ENCODE results near the gene STRN4.
"Not testable (repeated sequence)": the region's sequence is repeated elsewhere in the genome, so short reads cannot be mapped to it uniquely, and the experiment has no call there.

Gene STRN4

DNA sequence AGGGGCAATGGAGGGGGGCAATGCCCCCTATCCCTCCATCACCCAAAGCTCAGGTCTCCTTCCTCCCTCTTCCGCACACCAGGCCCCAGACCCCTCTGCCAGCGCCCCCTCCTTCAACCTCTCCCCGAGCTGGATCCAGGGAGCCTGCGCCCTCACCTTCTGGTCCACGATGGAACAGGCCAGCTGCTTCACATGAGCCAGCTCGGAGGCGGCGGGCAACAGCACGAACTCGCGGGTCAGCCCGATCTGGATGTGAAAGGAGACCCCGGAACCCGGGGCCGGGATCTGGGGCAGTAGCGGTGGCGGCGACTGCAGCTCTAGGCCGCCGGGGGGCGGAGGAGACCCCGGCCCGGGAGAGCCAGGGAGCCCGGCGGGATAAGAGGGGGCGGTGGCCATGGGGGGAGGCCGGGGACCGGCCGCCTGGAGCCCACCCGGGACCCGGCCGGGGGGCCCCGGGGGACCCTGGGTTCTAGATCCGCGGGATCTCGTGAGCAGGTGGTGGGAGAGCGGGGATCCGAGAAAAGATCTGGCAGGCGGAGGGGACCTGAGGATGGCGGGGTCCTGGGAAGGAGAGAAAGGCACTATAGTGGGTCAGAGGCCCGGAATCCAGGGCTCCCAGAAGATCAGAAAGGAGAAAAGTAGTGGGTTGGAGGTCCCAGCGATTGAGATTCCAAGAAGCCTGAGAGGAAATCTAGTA, 30.1 kb downstream of the STRN4 start:
- Histone ChIP-seq H3K27me3 (ENCODE audit: insufficient read depth, low read length) (no peaks in the 10 kb centered on the region), H3K36me3 (ENCODE audit: insufficient read depth, low read length) (peaks cover 17% of the 10 kb centered on the region), H3K9ac (ENCODE audit: low read depth, low read length) (peak overlapping the region; percentile 76), H3K27ac (ENCODE audit: low read depth, low read length) (peak overlapping the region; percentile 82; the same call in 1 of the 2 replicates), H3K4me1 (ENCODE audit: insufficient read depth, low read length) (peaks cover 20% of the 10 kb centered on the region), H3K4me3 (ENCODE audit: low read length) (peak overlapping the region; percentile 80), H3K9me3 (ENCODE audit: insufficient read depth, low read depth, low read length) (no peaks in the 10 kb centered on the region)
- 1% methylated on average over 42 of the region's 42 CpGs for WGBS

DNA sequence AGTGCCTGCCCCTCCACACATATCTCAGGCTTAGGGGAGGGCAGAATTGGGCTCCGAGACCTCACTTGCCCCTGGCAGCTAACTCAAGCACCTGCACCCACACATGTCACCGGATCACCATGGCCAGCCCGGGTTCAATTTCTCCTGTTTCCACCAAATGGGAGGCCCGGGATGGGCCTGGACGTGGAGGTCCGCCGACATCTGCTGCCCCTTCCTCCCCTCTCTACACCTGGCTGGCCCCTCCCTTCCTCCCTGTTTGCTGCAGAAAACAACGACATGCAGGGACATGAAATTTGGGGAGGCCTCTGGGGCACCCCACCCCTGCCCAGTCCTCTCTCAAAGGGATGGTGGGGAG, 30.7 kb downstream of the STRN4 start:
- Histone ChIP-seq H3K4me3 (ENCODE audit: low read length) (peak overlapping the region; percentile 80), H3K36me3 (ENCODE audit: insufficient read depth, low read length) (peaks cover 15% of the 10 kb centered on the region), H3K9ac (ENCODE audit: low read depth, low read length) (peak overlapping the region; percentile 76), H3K9me3 (ENCODE audit: insufficient read depth, low read depth, low read length) (no peaks in the 10 kb centered on the region), H3K27ac (ENCODE audit: low read depth, low read length) (no peak overlapping the region), H3K4me1 (ENCODE audit: insufficient read depth, low read length) (peaks cover 24% of the 10 kb centered on the region), H3K27me3 (ENCODE audit: insufficient read depth, low read length) (no peaks in the 10 kb centered on the region)
- 10% methylated on average over 7 of the region's 8 CpGs for WGBS

DNA sequence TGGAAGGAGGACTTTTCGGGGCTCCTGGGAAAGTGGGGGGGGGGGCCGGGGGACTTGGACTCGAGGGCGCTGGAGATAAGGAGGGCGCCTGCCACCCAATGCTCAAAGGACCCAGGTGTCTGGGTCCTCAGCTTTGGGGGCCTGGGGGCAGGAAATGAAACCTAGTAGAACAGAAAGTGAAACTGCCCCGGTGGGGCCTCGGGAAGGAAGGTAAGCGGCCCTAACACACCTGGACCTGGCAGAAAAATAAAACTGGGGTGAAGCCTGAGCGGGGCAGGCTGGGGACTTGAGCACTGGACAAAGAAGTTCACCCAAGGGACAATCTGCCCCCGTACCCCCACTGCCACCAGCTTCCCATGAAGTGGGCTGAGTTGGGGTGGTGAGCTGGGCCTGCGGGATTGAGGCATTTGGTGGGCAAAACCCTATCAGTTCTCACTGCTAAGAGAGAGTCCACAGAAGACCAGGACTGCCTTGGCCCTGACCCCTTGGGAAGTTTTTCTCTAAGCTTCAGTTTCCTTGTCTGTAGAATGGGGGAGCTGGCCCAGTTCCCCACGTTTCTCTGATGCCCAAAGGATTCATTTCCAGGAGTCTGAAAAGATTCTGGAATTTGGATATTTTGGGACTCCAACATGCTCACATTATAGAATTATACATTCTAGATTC, 31.7 kb downstream of the STRN4 start:
- 21% methylated on average over 12 of the region's 12 CpGs for whole genome bisulfite sequencing
- Histone ChIP-seq H3K9ac (ENCODE audit: low read depth, low read length) (peak overlapping the region; percentile 65; the same call in 1 of the 2 replicates), H3K36me3 (ENCODE audit: insufficient read depth, low read length) (peaks cover 11% of the 10 kb centered on the region), H3K9me3 (ENCODE audit: insufficient read depth, low read depth, low read length) (no peaks in the 10 kb centered on the region), H3K27me3 (ENCODE audit: insufficient read depth, low read length) (no peaks in the 10 kb centered on the region), H3K4me3 (ENCODE audit: low read length) (peak overlapping the region; percentile 80), H3K27ac (ENCODE audit: low read depth, low read length) (peak overlapping the region; percentile 83; the same call in 1 of the 2 replicates), H3K4me1 (ENCODE audit: insufficient read depth, low read length) (peaks cover 24% of the 10 kb centered on the region)

DNA sequence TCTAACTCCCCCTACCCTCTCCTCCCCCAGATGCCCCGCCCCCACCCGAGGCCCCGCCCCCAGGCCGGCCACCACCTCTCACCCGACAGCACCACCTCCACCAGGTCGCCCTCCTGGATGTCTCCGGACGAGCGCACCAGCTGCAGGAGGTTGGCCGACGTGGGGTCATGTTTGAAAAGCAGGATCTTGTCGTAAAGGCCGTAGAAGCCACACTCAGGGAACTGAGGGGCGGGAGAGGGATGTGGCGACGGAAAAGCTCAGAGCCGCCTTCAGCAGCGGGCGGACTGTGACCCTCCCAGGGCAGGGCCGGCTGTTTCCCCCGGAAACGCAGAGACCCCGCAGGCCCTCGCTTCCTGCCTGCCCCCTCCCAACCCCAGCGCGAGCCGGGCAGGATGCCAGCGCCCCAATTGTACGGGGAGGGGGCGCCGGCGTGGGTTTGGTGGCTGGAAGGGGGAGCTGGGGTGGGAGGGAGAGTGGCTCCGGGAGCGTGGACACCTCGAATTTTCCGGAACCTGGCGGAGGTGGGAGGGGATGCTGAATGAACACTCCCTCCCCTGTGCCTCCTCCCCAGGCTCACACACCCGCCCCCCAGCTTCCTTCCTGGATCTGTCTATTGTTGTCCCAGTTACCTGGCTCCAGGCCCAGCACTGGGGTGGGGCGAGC, 32.3 kb downstream of the STRN4 start:
- H3K9ac ChIP-seq (ENCODE audit: low read depth, low read length), result peak overlapping the region; percentile 65; the same call in 1 of the 2 replicates
- H3K9me3 ChIP-seq (ENCODE audit: insufficient read depth, low read depth, low read length), result no peaks in the 10 kb centered on the region
- H3K4me1 ChIP-seq (ENCODE audit: insufficient read depth, low read length), result peaks cover 24% of the 10 kb centered on the region
- under 1% methylated on average over 28 of the region's 39 CpGs for WGBS
- H3K27me3 ChIP-seq (ENCODE audit: insufficient read depth, low read length), result no peaks in the 10 kb centered on the region
- peaks cover 18% of the 10 kb centered on the region for H3K36me3 ChIP-seq (ENCODE audit: insufficient read depth, low read length)
- H3K4me3 ChIP-seq (ENCODE audit: low read length), result peak overlapping the region; percentile 80
- peak overlapping the region; percentile 83; the same call in 1 of the 2 replicates for H3K27ac ChIP-seq (ENCODE audit: low read depth, low read length)

DNA sequence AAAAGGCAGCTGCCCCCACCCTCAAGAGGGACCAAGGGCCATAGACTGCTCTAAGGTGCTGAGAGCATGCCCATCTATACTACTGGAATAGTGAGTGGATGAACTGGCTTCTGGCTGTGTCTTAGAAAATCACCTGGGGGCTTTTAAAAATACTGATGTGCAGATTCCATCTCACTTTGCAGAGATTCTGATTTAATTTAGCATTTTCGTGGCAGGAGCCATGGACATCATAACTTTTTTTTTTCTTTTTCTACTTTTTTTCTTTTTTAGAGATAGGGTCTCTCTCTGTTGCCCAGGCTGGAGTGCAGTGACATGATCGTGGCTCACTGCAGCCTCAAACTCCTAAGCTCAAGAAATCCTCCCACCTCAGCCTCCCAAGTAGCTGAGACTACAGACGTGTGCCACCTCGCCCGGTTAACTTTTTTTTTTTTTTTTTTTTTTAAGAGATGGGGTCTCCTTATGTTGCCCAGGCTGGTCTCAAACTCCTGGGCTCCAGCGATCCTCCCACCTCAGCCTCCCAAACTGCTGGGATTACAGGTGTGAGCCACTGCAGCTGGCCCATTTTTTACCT, 33.4 kb downstream of the STRN4 start:
- WGBS, result 98% methylated on average over 6 of the region's 6 CpGs

DNA sequence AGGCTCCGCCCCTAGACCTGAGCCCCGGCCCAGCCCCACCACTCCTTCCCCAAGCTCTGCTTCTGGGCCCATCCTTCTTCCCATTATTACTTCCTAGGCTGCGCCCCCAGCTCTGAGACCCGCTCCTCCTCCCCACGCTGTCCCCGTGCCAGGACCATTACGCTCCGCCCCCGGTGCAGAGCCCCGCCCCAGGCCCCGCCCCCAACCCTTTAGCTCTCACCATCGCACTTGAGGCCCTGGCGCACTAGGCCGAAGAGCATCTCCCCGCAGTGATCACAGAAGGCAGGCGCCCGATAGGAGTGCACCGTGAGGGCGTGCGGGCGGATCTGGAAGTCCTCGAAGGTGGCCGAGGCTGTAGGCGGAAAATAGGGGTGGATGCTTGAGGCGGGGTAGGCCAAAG, 35.6 kb downstream of the STRN4 start:
- no peaks in the 10 kb centered on the region for H3K27me3 ChIP-seq (ENCODE audit: insufficient read depth, low read length)
- WGBS, result 84% methylated on average over 25 of the region's 25 CpGs
- peaks cover 43% of the 10 kb centered on the region for H3K36me3 ChIP-seq (ENCODE audit: insufficient read depth, low read length)
- peak overlapping the region; percentile 32; the same call in 1 of the 2 replicates for H3K9ac ChIP-seq (ENCODE audit: low read depth, low read length)
- H3K27ac ChIP-seq (ENCODE audit: low read depth, low read length), result no peak overlapping the region
- no peaks in the 10 kb centered on the region for H3K9me3 ChIP-seq (ENCODE audit: insufficient read depth, low read depth, low read length)
- no peak overlapping the region for H3K4me3 ChIP-seq (ENCODE audit: low read length)
- H3K4me1 ChIP-seq (ENCODE audit: insufficient read depth, low read length), result peaks cover 18% of the 10 kb centered on the region

More for the DNA sequence above, 33.4 kb downstream of the STRN4 start:
- peaks cover 28% of the 10 kb centered on the region for H3K36me3 ChIP-seq (ENCODE audit: insufficient read depth, low read length)
- H3K27me3 ChIP-seq (ENCODE audit: insufficient read depth, low read length); H3K9ac ChIP-seq (ENCODE audit: low read depth, low read length); H3K4me3 ChIP-seq (ENCODE audit: low read length); H3K27ac ChIP-seq (ENCODE audit: low read depth, low read length); H3K9me3 ChIP-seq (ENCODE audit: insufficient read depth, low read depth, low read length): not testable (repeated sequence)
- peaks cover 19% of the 10 kb centered on the region for H3K4me1 ChIP-seq (ENCODE audit: insufficient read depth, low read length)

DNA sequence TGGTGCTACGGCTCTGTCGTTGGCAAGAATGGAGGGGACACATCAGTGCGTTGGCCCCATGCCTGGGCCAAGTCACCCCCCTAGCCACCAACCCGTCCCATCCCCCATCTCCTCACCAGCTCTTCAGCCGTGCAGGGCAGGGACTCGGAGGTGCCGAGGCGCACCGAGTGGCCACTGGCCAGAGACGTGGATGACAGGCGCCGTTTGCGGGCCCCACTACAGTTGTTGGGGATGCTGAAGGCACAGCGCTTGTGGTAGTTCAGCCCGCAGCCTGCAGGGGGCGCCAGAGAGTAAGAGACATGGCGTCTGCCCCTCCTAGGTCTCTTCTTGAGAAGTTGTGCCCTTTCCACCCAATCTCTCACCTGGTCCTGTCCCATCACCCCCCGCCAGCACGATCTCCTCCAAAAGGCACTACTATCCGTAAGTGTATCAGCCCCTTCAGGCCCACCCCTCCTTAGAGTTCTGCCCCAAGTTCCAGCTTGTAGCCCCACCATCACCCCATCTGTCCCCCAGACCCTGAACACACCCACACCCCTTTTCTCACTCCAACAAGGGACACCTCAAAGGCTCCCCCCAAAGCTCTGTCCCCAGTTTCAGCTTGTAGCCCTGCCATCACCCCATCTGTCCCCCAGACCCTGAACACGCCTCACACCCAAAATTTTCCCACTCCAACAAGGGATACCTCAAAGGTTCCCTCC, 41.7 kb downstream of the STRN4 start:
- H3K9ac ChIP-seq (ENCODE audit: low read depth, low read length), result no peak overlapping the region
- no peaks in the 10 kb centered on the region for H3K4me1 ChIP-seq (ENCODE audit: insufficient read depth, low read length)
- 55% methylated on average over 21 of the region's 21 CpGs for WGBS
- no peak overlapping the region for H3K4me3 ChIP-seq (ENCODE audit: low read length)
- peaks cover 80% of the 10 kb centered on the region for H3K36me3 ChIP-seq (ENCODE audit: insufficient read depth, low read length)
- no peaks in the 10 kb centered on the region for H3K9me3 ChIP-seq (ENCODE audit: insufficient read depth, low read depth, low read length)
- no peaks in the 10 kb centered on the region for H3K27me3 ChIP-seq (ENCODE audit: insufficient read depth, low read length)
- H3K27ac ChIP-seq (ENCODE audit: low read depth, low read length), result no peak overlapping the region

DNA sequence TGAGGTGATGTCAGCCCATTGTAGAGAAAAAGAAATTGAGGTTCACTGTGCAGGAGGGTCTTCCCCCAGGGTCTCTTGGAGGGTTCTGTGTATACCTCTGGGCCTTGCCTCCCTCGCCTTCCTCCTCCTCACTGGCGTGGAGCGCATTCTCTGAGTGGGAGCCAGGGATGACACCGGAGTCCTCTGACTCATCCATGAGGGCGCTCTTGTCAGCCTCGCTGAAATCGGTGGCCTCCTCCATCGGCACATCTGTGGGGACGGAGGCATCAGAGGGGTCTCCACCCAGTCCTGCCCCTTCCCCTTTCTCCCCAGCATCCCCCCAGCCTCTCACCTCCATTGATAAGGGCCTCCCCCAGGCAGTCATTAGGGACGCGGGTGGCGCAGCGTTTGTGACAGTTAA, 45.5 kb downstream of the STRN4 start:
- Histone ChIP-seq H3K27ac (ENCODE audit: low read depth, low read length) (no peak overlapping the region), H3K9ac (ENCODE audit: low read depth, low read length) (no peak overlapping the region), H3K36me3 (ENCODE audit: insufficient read depth, low read length) (peaks cover 73% of the 10 kb centered on the region), H3K9me3 (ENCODE audit: insufficient read depth, low read depth, low read length) (no peaks in the 10 kb centered on the region), H3K4me3 (ENCODE audit: low read length) (no peak overlapping the region), H3K4me1 (ENCODE audit: insufficient read depth, low read length) (peaks cover 5% of the 10 kb centered on the region), H3K27me3 (ENCODE audit: insufficient read depth, low read length) (no peaks in the 10 kb centered on the region)
- 96% methylated on average over 13 of the region's 13 CpGs for WGBS

DNA sequence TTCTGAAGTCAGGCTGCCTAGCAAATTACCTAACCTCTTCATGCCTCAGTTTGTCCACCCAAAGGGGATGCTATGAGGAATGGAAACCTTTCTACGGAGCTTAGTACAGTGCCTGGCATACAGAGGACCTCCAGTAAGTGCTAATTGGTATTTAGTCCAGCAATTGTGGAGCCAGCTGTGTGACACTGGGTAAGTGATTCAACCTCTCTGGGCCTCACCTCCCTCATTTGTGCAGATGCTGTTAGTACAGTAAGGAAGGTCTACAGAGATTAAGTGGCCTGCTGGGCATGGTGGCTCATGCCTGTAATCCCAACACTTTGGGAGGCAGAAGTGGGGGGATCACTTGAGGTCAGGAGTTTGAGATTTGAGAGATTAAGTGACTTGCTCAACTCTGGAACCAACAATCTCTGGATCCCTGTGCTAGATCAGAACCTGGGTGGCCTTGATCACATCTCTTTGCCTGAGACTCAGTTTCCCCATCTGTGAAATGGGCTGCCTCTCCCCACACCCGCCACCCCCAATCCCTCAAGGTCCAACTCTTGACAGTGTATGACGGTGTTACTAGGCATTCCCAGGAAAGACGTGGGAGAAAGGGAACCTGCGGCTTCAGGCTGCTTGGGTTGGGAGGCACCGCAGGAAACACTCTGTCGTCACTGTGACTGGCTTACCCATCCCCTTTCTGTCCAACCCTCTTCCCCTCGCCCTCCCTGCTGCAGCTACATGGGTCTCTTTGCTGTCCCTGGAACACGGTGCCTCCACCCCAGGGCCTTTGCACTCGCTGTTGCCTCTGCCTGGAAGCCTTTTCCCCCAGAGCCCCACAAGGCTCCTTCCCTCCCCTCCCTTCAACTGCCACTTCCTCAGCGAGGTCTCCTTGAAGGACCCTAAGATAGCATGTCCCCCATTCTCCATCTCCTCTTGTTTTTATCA, 47.6 kb downstream of the STRN4 start:
- WGBS, result 93% methylated on average over 11 of the region's 11 CpGs
- H3K36me3 ChIP-seq (ENCODE audit: insufficient read depth, low read length), result peaks cover 85% of the 10 kb centered on the region
- H3K9me3 ChIP-seq (ENCODE audit: insufficient read depth, low read depth, low read length), result no peaks in the 10 kb centered on the region
- peaks cover 5% of the 10 kb centered on the region for H3K4me1 ChIP-seq (ENCODE audit: insufficient read depth, low read length)
- H3K27ac ChIP-seq (ENCODE audit: low read depth, low read length), result no peak overlapping the region
- H3K4me3 ChIP-seq (ENCODE audit: low read length), result no peak overlapping the region
- no peak overlapping the region for H3K9ac ChIP-seq (ENCODE audit: low read depth, low read length)
- H3K27me3 ChIP-seq (ENCODE audit: insufficient read depth, low read length), result no peaks in the 10 kb centered on the region
